AG09309 (cell line): Measurements from ENCODE around the gene SAMD13.

Source experiments
- DNase-seq: peaks from one replicate; pipeline ENCODE4 v3.0.0-alpha.2; 2010; ENCODE audit warnings: low read depth
- H3K4me3 ChIP-seq: 2 replicates; pipeline ENCODE4 v1.5.1; 2011; ENCODE audit warnings: mild to moderate bottlenecking, low read depth, low read length, moderate library complexity; ENCODE audit not compliant: control insufficient read depth
- TF ChIP-seq, protein P1 (sequence below): IDR thresholded peaks from 2 replicates; pipeline ENCODE4 v1.5.1; 2011; ENCODE audit warnings: mild to moderate bottlenecking, low read depth, low read length, inconsistent platforms; ENCODE audit not compliant: insufficient read depth, control insufficient read depth; ENCODE audit errors: missing control alignments

Gene SAMD13

DNA sequence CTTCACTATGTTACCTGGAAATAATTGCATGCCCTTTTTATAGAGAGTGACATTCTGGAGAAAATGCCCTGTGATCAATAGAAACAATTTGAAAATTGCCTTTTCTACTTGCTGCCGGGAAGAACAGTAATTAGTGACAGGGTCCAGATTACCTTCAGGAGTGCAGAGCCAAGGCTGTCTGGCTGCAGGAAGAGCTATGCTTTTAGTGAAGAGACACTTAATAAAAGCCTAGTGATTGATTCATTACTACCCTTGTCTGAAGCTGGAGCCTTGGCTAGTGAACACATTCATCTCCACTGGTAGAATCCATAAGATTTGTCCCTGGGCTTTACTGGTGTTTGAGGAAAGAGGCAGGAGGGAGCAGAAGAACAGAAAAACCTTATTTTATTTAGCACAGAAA, 83.8 kb downstream of the SAMD13 start:
- DNase-seq = no peak
- H3K4me3 ChIP-seq = no peak overlapping the region
- TF ChIP-seq, protein P1, sequence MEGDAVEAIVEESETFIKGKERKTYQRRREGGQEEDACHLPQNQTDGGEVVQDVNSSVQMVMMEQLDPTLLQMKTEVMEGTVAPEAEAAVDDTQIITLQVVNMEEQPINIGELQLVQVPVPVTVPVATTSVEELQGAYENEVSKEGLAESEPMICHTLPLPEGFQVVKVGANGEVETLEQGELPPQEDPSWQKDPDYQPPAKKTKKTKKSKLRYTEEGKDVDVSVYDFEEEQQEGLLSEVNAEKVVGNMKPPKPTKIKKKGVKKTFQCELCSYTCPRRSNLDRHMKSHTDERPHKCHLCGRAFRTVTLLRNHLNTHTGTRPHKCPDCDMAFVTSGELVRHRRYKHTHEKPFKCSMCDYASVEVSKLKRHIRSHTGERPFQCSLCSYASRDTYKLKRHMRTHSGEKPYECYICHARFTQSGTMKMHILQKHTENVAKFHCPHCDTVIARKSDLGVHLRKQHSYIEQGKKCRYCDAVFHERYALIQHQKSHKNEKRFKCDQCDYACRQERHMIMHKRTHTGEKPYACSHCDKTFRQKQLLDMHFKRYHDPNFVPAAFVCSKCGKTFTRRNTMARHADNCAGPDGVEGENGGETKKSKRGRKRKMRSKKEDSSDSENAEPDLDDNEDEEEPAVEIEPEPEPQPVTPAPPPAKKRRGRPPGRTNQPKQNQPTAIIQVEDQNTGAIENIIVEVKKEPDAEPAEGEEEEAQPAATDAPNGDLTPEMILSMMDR = no peak

DNA sequence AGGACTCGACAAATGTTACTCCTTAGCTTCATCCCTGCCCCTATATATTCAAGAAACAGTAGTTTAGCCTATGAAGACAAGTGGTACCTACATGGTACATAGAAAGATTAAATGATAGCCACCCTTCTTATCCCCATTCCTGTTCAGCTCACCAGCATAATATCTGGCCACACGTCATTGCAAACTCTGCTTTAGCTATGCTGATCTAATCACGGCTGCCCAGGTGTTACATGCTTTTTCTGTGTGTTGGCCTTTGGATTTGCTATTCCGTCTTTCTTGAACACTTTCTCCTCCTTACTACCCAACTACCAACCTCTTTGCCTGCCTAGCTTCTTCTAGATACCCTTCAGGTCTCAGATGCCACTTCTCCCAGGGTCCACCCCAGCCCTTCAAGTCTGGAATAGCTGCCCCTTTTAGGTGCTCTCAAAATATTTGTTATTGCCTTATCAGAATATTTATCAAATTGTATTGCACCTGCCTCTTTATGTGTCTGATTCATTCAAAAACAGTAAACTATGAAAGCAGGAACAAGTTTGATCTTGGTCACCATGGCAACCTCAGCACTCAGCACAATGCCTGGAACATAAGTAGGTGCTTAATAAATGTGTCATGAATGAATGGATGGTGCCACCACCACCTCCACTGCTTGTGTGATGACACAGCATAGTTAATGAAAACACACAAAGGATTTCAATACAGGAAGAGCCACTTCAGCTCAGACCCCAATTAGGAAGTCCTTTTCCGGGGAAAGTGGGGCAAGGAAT, 85.4 kb downstream of the SAMD13 start:
- no peak for DNase-seq
- no peak overlapping the region for H3K4me3 ChIP-seq
- TF ChIP-seq, protein P1 = no peak

DNA sequence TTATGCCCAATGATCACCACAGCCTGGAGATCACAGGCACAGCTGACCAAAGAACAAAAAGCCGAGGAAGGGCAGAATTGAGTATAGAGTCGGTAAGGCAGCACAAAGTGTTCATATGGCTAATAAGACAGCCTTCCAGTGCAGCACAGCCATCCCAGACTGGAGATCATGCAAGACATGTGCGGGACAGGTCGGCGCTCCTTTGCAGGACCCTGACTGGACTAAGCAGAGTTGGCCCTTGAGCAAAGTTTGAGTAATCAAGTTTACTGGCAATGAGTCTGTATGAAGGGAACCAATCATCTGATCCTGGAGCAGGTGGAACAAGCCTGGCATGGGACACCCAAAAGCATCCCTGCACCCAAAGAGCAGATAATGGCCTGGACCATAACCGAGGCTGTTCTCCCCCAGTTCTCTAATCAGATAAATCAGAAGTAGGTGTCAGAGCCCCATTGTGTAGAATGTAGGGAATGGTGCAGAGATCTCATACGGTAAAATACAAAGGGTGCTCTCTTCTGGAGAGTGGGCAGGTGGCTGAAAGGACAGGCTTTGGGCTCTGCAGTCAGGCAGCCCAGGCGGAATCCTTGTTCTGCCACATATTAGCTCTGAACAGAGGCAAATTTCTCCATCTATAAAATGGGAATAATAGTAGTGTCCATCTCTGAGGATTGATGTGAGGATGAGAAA, 86.1 kb downstream of the SAMD13 start:
- TF ChIP-seq, protein P1 = peak; percentile 15
- no peak overlapping the region for H3K4me3 ChIP-seq
- no peak for DNase-seq

DNA sequence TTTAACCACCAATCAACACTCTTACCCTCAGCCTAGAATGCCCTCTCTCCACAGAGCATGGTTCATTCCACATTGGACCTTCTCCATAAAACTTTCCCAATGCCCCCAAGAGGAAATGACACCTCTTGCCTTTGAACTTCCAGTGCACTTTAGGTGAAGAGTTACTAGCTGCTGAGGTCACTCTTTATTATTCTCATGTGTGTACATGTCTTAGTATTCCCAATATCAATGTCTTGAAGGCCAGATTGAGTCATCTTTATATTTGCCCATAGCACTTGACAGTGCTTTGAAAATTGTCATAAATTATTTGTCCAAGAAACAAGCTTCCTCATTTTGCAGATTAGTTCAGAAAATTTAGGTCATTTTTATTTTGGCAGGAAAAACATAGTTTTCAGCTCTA, 88.7 kb downstream of the SAMD13 start:
- DNase-seq = no peak
- H3K4me3 ChIP-seq = no peak overlapping the region
- TF ChIP-seq, protein P1 = no peak

- TF ChIP-seq, protein P1 = no peak
- DNase-seq = no peak
- no peak within 1 kb of the TSS for H3K4me3 ChIP-seq
These were observed 97.0 kb downstream of the SAMD13 start, which contains the start of gene DNASE2B for GRCh38 chr1:84398175-84399155. DNASE2B (plus strand) TSS chr1:84398484; CDS start chr1:84398565, 81 bp downstream.
